Gastrocnemius medialis (tissue), 4 donors: Measurements from ENCODE around the gene FHOD3.

Experiments used
- CTCF ChIP-seq, 5 experiments: fragments of 450-650 bp in 3 of 5; fragments of 200-600 bp in 2 of 5; sonication (generic) in 2 of 5; IDR thresholded peaks in 4 of 5; conservative IDR thresholded peaks in 1 of 5; 1 replicate in 4 of 5; 2 replicates in 1 of 5; pipeline ENCODE4 v1.5.1; 2016 to 2019; ENCODE audit warnings: antibody characterized with exemption in 5 of 5, mild to moderate bottlenecking in 3 of 5, moderate library complexity in 3 of 5
- POLR2A ChIP-seq, 2 donors: fragments of 450-650 bp; IDR thresholded peaks; one replicate each; pipeline ENCODE4 v1.6.1; 2017; ENCODE audit warnings: antibody characterized with exemption in 2 of 2, mild to moderate bottlenecking in 2 of 2, moderate library complexity in 2 of 2

GRCh38 chr18:36613810-36614209 lies 316.3 kb downstream of the FHOD3 start:
- no peak for TF ChIP-seq CTCF (IDR thresholded peaks at IDR 0.05 in 4 of 5, conservative IDR thresholded peaks at IDR 0.05 in 1 of 5)
- TF ChIP-seq POLR2A (IDR thresholded peaks at IDR 0.05) = no peak
